Ectodermal cell (in vitro differentiated cells): ENCODE measurements around the gene FAM241B.

ENCODE experiments used
- H3K27ac ChIP-seq: 2 replicates; pipeline ENCODE4 v1.7.0; 2013; ENCODE audit warnings: mild to moderate bottlenecking, low read depth, low read length; ENCODE audit not compliant: insufficient read depth, poor library complexity, severe bottlenecking
- H3K27me3 ChIP-seq: 2 replicates; pipeline ENCODE4 v1.7.0; 2013; ENCODE audit warnings: mild to moderate bottlenecking, low read length; ENCODE audit not compliant: insufficient read depth, control insufficient read depth, poor library complexity, severe bottlenecking
- H3K36me3 ChIP-seq: one replicate; pipeline ENCODE4 v1.7.0; 2013; ENCODE audit warnings: low read length; ENCODE audit not compliant: control insufficient read depth, insufficient read depth
- H3K4me1 ChIP-seq: one replicate; pipeline ENCODE4 v1.7.0; 2013; ENCODE audit warnings: low read length; ENCODE audit not compliant: control insufficient read depth, insufficient read depth
- H3K4me3 ChIP-seq: 2 replicates; pipeline ENCODE4 v1.7.0; 2013; ENCODE audit warnings: low read depth, low read length, control low read depth; ENCODE audit not compliant: insufficient read depth
- H3K9me3 ChIP-seq: 2 replicates; pipeline ENCODE4 v1.7.0; 2013; ENCODE audit warnings: mild to moderate bottlenecking, low read length, moderate library complexity; ENCODE audit not compliant: control insufficient read depth

Gene FAM241B

GRCh38 chr10:69682955-69683474 lies 53.0 kb downstream of the FAM241B start:
- Histone ChIP-seq H3K4me3 (no peak overlapping the region), H3K27ac (no peak overlapping the region), H3K27me3 (no peaks in the 10 kb centered on the region), H3K36me3 (no peaks in the 10 kb centered on the region), H3K4me1 (no peaks in the 10 kb centered on the region), H3K9me3 (no peaks in the 10 kb centered on the region)
